Measurements from ENCODE around the gene UST. TPM values are rescaled to one million over a fixed set of nuclear protein-coding genes. Genes with fewer than 3 reads are reported as not detected.

The UST gene
- total and polyA plus RNA-seq, 2 of the 8 experiments (the other 6 are each of a cell fraction or from before 2014, with no cell fraction given), result 13.5 to 34.5 TPM

GRCh38 chr6:148713033-148713738 lies 33.6 kb upstream of the UST start:
- no peak overlapping the region for H3K4me2 ChIP-seq (ENCODE audit: insufficient read depth in 1 of 2, low read depth in 2 of 2, low read length in 2 of 2)
- CTCF ChIA-PET (ENCODE audit: partially characterized antibody), result interaction anchor here (1.5 kb wide), 1 partner anchor 135 kb away, joined by 4 read pairs; no protein-coding TSS in a partner anchor
- TF ChIP-seq SRF (IDR thresholded peaks at IDR 0.05; ENCODE audit: low read depth, low read length) (no peak), RXRA (IDR thresholded peaks at IDR 0.05; ENCODE audit: insufficient read depth, low read depth, low read length) (no peak)

More at GRCh38 chr6:148713033-148713738, 33.6 kb upstream of the UST start:
- Histone ChIP-seq H2BK5ac (ENCODE audit: low read depth, low read length) (no peak overlapping the region), H3K23me2 (ENCODE audit: low read depth, low read length) (no peaks in the 10 kb centered on the region; the same call in 1 of the 2 replicates), H2BK120ac (replicated peaks; ENCODE audit: low read depth, low read length) (no peak overlapping the region), H3K23ac (ENCODE audit: insufficient read length) (no peak overlapping the region), H3K36me3 (ENCODE audit: control insufficient read depth in 2 of 4, insufficient read depth in 4 of 4, low read length in 3 of 4) (no peaks in the 10 kb centered on the region), H4K91ac (replicated peaks; ENCODE audit: insufficient read length, low read length) (no peak overlapping the region), H2BK20ac (ENCODE audit: low read length) (no peak overlapping the region), H4K8ac (ENCODE audit: extremely low read depth, insufficient read depth, low read length) (no peak overlapping the region), H3K4ac (replicated peaks; ENCODE audit: insufficient read length, low read depth, low read length) (no peak overlapping the region), H4K20me1 (replicated peaks in 1 of 2; ENCODE audit: control insufficient read depth in 1 of 2, insufficient read depth in 2 of 2, low read length in 2 of 2) (no peaks in the 10 kb centered on the region), H3K14ac (ENCODE audit: insufficient read length) (no peak overlapping the region), H3K79me1 (ENCODE audit: low read depth, low read length) (no peaks in the 10 kb centered on the region), H3K18ac (ENCODE audit: extremely low read depth, low read length) (no peak overlapping the region), H3K27ac (ENCODE audit: low read depth, low read length) (no peak overlapping the region), H3K27me3 (replicated peaks in 1 of 4; ENCODE audit: control insufficient read depth in 3 of 4, extremely low read depth in 1 of 4, insufficient read depth in 3 of 4, low read length in 3 of 4) (peaks cover 0 to 2% (median 0%) of the 10 kb centered on the region in 4 experiments; a peak in 1 of 7 replicates), H3K79me2 (ENCODE audit: control insufficient read depth in 1 of 2, insufficient read depth in 2 of 2, low read length in 2 of 2) (no peaks in the 10 kb centered on the region), H3K4me3 (ENCODE audit: extremely low read depth in 1 of 4, insufficient read depth in 2 of 4, low read depth in 3 of 4, low read length in 4 of 4) (no peak overlapping the region), H2AFZ (ENCODE audit: low read length) (no peak overlapping the region), H2BK15ac (ENCODE audit: low read length) (no peak overlapping the region), H3K9me3 (ENCODE audit: insufficient read depth in 2 of 2, low read depth in 1 of 2, low read length in 1 of 2) (0 out of 4 replicates have a peak, but pooled peaks cover 0 to 9% of the 10 kb centered on the region in 2 experiments), H4K5ac (ENCODE audit: insufficient read length, low read depth, low read length) (no peak overlapping the region), H2AK5ac (ENCODE audit: low read depth, low read length) (no peak overlapping the region), H3K9ac (replicated peaks in 1 of 4; ENCODE audit: extremely low read depth in 1 of 4, low read depth in 3 of 4, low read length in 3 of 4) (no peak overlapping the region), H2BK12ac (ENCODE audit: low read depth, low read length) (no peak overlapping the region), H3K4me1 (replicated peaks in 1 of 4; ENCODE audit: control insufficient read depth in 3 of 4, insufficient read depth in 4 of 4, low read length in 3 of 4) (no peaks in the 10 kb centered on the region; a peak in 1 of 7 replicates), H3K56ac (replicated peaks; ENCODE audit: insufficient read length, low read depth, low read length) (no peak overlapping the region)
- DNase-seq (ENCODE audit: low read depth in 1 of 2, low spot score in 2 of 2) (no peak), FAIRE-seq (no peak)
- 96% methylated on average over 1 of the region's 1 CpG; no CpG with 5 or more reads in 1 of the 2 experiments for WGBS, 2 experiments (ENCODE audit: extremely low coverage in 1 of 2, insufficient coverage in 1 of 2, insufficient read length in 1 of 2, insufficient replicate concordance in 2 of 2, low coverage in 1 of 2, low lambda C conversion rate in 2 of 2, missing lambda C conversion rate in 1 of 2)
- POLR2A ChIA-PET (ENCODE audit: partially characterized antibody), result no interaction called here

All from H1 (cell line).